H9 (cell line): Measurements from ENCODE around the gene EGFR. TPM values are rescaled to one million over a fixed set of nuclear protein-coding genes. Genes with fewer than 3 reads are reported as not detected.

ENCODE experiments used
- DNase-seq: peaks from one replicate; pipeline ENCODE4 v3.0.0-alpha.2; 2017
- H2AFZ ChIP-seq: one replicate; pipeline ENCODE4 v1.6.1; 2013; ENCODE audit warnings: mild to moderate bottlenecking, low read length, control low read depth, moderate library complexity
- H2AK5ac ChIP-seq: 2 replicates; pipeline ENCODE4 v1.6.1; 2013; ENCODE audit warnings: low read length, control low read depth, mixed read lengths; ENCODE audit not compliant: insufficient read length
- H2BK120ac ChIP-seq: one replicate; pipeline ENCODE4 v1.6.1; 2013; ENCODE audit warnings: low read depth, mild to moderate bottlenecking, low read length, control low read depth, inconsistent platforms; ENCODE audit not compliant: poor library complexity, severe bottlenecking
- H2BK12ac ChIP-seq: 2 replicates; pipeline ENCODE4 v1.6.1; 2013; ENCODE audit warnings: low read length, control low read depth, mixed read lengths, low read depth; ENCODE audit not compliant: insufficient read length
- H2BK15ac ChIP-seq: 2 replicates; pipeline ENCODE4 v1.6.1; 2013; ENCODE audit warnings: low read depth, low read length, control low read depth
- H2BK20ac ChIP-seq: one replicate; pipeline ENCODE4 v1.6.1; 2013; ENCODE audit warnings: low read depth, mild to moderate bottlenecking, low read length, control low read depth, inconsistent platforms; ENCODE audit not compliant: poor library complexity, severe bottlenecking
- H2BK5ac ChIP-seq: 2 replicates; pipeline ENCODE4 v1.6.1; 2013; ENCODE audit warnings: low read length, control low read depth, mixed read lengths; ENCODE audit not compliant: insufficient read length
- H3K14ac ChIP-seq: 2 replicates; pipeline ENCODE4 v1.6.1; 2013; ENCODE audit warnings: low read length, control low read depth; ENCODE audit not compliant: insufficient read depth
- H3K18ac ChIP-seq: 2 replicates; pipeline ENCODE4 v1.6.1; 2013; ENCODE audit warnings: low read depth, mild to moderate bottlenecking, mixed read lengths, low read length, control low read depth; ENCODE audit not compliant: insufficient read length
- H3K23ac ChIP-seq: 2 replicates; pipeline ENCODE4 v1.6.1; 2013; ENCODE audit warnings: low read length, control low read depth, mixed read lengths, low read depth; ENCODE audit not compliant: insufficient read length
- H3K23me2 ChIP-seq: 2 replicates; pipeline ENCODE4 v1.6.1; 2013; ENCODE audit warnings: low read depth, mild to moderate bottlenecking, mixed read lengths, low read length, control low read depth; ENCODE audit not compliant: insufficient read length, poor library complexity, severe bottlenecking
- H3K27ac ChIP-seq: 2 replicates; pipeline ENCODE4 v1.5.1; 2013; ENCODE audit warnings: low read length, control low read depth, mixed read lengths, low read depth; ENCODE audit not compliant: insufficient read length
- H3K27me3 ChIP-seq: 2 replicates; pipeline ENCODE4 v1.6.1; 2013; ENCODE audit warnings: low read length, control low read depth, inconsistent platforms; ENCODE audit not compliant: insufficient read depth
- H3K4ac ChIP-seq: 2 replicates; pipeline ENCODE4 v1.6.1; 2013; ENCODE audit warnings: low read depth, mild to moderate bottlenecking, control low read depth, inconsistent platforms, low read length, moderate library complexity
- H3K4me1 ChIP-seq: 2 replicates; pipeline ENCODE4 v1.6.1; 2013; ENCODE audit warnings: low read length, control low read depth, inconsistent platforms; ENCODE audit not compliant: insufficient read depth
- H3K4me2 ChIP-seq: 2 replicates; pipeline ENCODE4 v1.6.1; 2013; ENCODE audit warnings: low read length, control low read depth, mixed read lengths; ENCODE audit not compliant: insufficient read length, insufficient read depth
- H3K56ac ChIP-seq: 2 replicates; pipeline ENCODE4 v1.6.1; 2013; ENCODE audit warnings: low read depth, mild to moderate bottlenecking, mixed read lengths, low read length, control low read depth; ENCODE audit not compliant: insufficient read length
- H3K79me1 ChIP-seq: 2 replicates; pipeline ENCODE4 v1.6.1; 2013; ENCODE audit warnings: low read depth, mild to moderate bottlenecking, moderate library complexity, low read length, control low read depth, inconsistent platforms; ENCODE audit not compliant: insufficient read depth, poor library complexity, severe bottlenecking
- H3K79me2 ChIP-seq: 2 replicates; pipeline ENCODE4 v1.6.1; 2013; ENCODE audit warnings: low read length, control low read depth, inconsistent platforms; ENCODE audit not compliant: insufficient read depth
- H3K9ac ChIP-seq: 2 replicates; pipeline ENCODE4 v1.6.1; 2013; ENCODE audit warnings: low read length, control low read depth, mixed read lengths; ENCODE audit not compliant: insufficient read length; ENCODE audit errors: extremely low read depth
- H3K9me3 ChIP-seq: one replicate; pipeline ENCODE4 v1.6.1; 2013; ENCODE audit warnings: low read depth, low read length, inconsistent platforms; ENCODE audit not compliant: control insufficient read depth
- H3T11ph ChIP-seq: one replicate; pipeline ENCODE4 v1.6.1; 2013; ENCODE audit warnings: mild to moderate bottlenecking, low read length, control low read depth, inconsistent platforms
- H4K20me1 ChIP-seq: one replicate; pipeline ENCODE4 v1.6.1; 2013; ENCODE audit not compliant: control insufficient read depth, insufficient read length, insufficient read depth
- H4K5ac ChIP-seq: 2 replicates; pipeline ENCODE4 v1.6.1; 2013; ENCODE audit warnings: low read depth, mild to moderate bottlenecking, mixed read lengths, low read length, control low read depth; ENCODE audit not compliant: insufficient read length
- H4K8ac ChIP-seq: replicated peaks from 2 replicates; pipeline ENCODE4 v1.6.1; 2013; ENCODE audit warnings: low read length, control low read depth, mixed read lengths, low read depth; ENCODE audit not compliant: insufficient read length
- H4K91ac ChIP-seq: 2 replicates; pipeline ENCODE4 v1.6.1; 2013; ENCODE audit warnings: low read depth, mild to moderate bottlenecking, moderate library complexity, mixed read lengths, low read length, control low read depth; ENCODE audit not compliant: insufficient read length
- H3K27ac Mint-ChIP-seq, 3 experiments: 2 replicates in 2 of 3; 3 replicates in 1 of 3; pipeline ENCODE4 v1.8.0; 2020 to 2021; ENCODE audit warnings: mixed read lengths in 3 of 3, mild to moderate bottlenecking in 1 of 3, moderate library complexity in 1 of 3
- H3K27me3 Mint-ChIP-seq: 2 replicates; pipeline ENCODE4 v1.8.0; 2021; ENCODE audit warnings: low read depth, mild to moderate bottlenecking, moderate library complexity, mixed read lengths
- H3K36me3 Mint-ChIP-seq, 3 experiments: 2 replicates in 2 of 3; 3 replicates in 1 of 3; pipeline ENCODE4 v1.8.0; 2020 to 2021; ENCODE audit warnings: low read depth in 3 of 3, mixed read lengths in 3 of 3; ENCODE audit not compliant: insufficient read depth in 1 of 3
- H3K4me1 Mint-ChIP-seq, 2 experiments: 2 replicates each; pipeline ENCODE4 v1.8.0; 2020; ENCODE audit warnings: mixed read lengths in 2 of 2
- H3K4me3 Mint-ChIP-seq, 2 experiments: 2 replicates in 1 of 2; 3 replicates in 1 of 2; pipeline ENCODE4 v1.8.0; 2020 to 2021; ENCODE audit warnings: mild to moderate bottlenecking in 2 of 2, mixed read lengths in 2 of 2, moderate library complexity in 1 of 2
- H3K9me3 Mint-ChIP-seq, 2 experiments: 2 replicates in 1 of 2; 3 replicates in 1 of 2; pipeline ENCODE4 v1.8.0; 2020; ENCODE audit warnings: mild to moderate bottlenecking in 2 of 2, mixed read lengths in 2 of 2, moderate library complexity in 1 of 2
- total RNA-seq: library from RNA; stranded (reverse); gene quantifications from 2 replicates; pipeline ENCODE4 v1.2.1, GENCODE V29; 2021
- TF ChIP-seq, protein P1 (sequence below): fragments of 200-600 bp; sonication (generic); conservative IDR thresholded peaks from 3 replicates; pipeline ENCODE4 v1.8.0; 2021; ENCODE audit warnings: antibody characterized with exemption, mild to moderate bottlenecking

EGFR gene
- total RNA-seq, 1 experiment from 2014 or later = 3.3 TPM

DNA sequence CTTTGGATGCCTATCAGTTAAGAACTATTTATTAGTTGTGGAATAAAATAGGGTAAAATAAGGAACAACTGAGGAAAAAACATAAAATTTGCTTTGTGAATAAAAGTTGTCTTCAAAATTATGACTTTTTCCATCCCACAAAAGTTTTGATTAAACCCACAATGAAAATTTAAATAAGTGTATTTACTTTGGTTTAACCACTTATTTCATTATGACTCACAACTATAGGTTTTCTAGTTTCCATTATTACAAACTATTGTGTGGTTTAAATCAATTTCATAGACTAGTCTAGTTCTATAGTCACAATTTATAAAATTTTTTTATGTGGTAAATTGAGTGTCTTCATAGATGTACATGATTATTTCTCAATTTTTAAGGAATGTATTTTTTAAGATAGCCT is 116.6 kb downstream of the EGFR start:
- no peak overlapping the region for H3K23ac ChIP-seq
- H3K36me3 Mint-ChIP-seq = no peaks in the 10 kb centered on the region
- no peak overlapping the region for H3K27ac Mint-ChIP-seq
- H2BK15ac ChIP-seq = no peak overlapping the region
- DNase-seq = no peak
- H2AFZ ChIP-seq = no peak overlapping the region
- peaks cover 0 to 3% of the 10 kb centered on the region in 2 experiments; a peak in 1 of 5 replicates for H3K9me3 Mint-ChIP-seq
- no peaks in the 10 kb centered on the region for H3K79me1 ChIP-seq
- no peaks in the 10 kb centered on the region for H3K9me3 ChIP-seq
- H3K4me1 Mint-ChIP-seq = peaks cover 7 to 8% of the 10 kb centered on the region in 2 experiments
- H3K4ac ChIP-seq = no peak overlapping the region
- no peak overlapping the region for H2BK12ac ChIP-seq
- H2BK20ac ChIP-seq = no peak overlapping the region
- H3T11ph ChIP-seq = no peak overlapping the region
- H2BK120ac ChIP-seq = no peak overlapping the region
- H3K9ac ChIP-seq = no peak overlapping the region
- no peak overlapping the region for H2AK5ac ChIP-seq
- peaks cover 2% of the 10 kb centered on the region for H4K20me1 ChIP-seq
- H3K56ac ChIP-seq = no peak overlapping the region
- H3K27ac ChIP-seq = no peak overlapping the region
- no peaks in the 10 kb centered on the region; the same call in 1 of the 2 replicates for H3K4me1 ChIP-seq
- H4K8ac ChIP-seq = no peak overlapping the region
- H3K23me2 ChIP-seq = no peaks in the 10 kb centered on the region
- no peak overlapping the region for H3K4me2 ChIP-seq
- H3K18ac ChIP-seq = no peak overlapping the region
- no peaks in the 10 kb centered on the region for H3K27me3 Mint-ChIP-seq
- H2BK5ac ChIP-seq = no peak overlapping the region
- no peak overlapping the region for H3K14ac ChIP-seq
- H3K79me2 ChIP-seq = no peaks in the 10 kb centered on the region
- no peak overlapping the region for H3K4me3 Mint-ChIP-seq
- no peaks in the 10 kb centered on the region for H3K27me3 ChIP-seq
- H4K91ac ChIP-seq = no peak overlapping the region
- TF ChIP-seq, protein P1, sequence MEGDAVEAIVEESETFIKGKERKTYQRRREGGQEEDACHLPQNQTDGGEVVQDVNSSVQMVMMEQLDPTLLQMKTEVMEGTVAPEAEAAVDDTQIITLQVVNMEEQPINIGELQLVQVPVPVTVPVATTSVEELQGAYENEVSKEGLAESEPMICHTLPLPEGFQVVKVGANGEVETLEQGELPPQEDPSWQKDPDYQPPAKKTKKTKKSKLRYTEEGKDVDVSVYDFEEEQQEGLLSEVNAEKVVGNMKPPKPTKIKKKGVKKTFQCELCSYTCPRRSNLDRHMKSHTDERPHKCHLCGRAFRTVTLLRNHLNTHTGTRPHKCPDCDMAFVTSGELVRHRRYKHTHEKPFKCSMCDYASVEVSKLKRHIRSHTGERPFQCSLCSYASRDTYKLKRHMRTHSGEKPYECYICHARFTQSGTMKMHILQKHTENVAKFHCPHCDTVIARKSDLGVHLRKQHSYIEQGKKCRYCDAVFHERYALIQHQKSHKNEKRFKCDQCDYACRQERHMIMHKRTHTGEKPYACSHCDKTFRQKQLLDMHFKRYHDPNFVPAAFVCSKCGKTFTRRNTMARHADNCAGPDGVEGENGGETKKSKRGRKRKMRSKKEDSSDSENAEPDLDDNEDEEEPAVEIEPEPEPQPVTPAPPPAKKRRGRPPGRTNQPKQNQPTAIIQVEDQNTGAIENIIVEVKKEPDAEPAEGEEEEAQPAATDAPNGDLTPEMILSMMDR = no peak
- no peak overlapping the region for H4K5ac ChIP-seq
